ENCODE data around the gene PUS3. TPM values are rescaled to one million over a fixed set of nuclear protein-coding genes. Genes with fewer than 3 reads are reported as not detected.

PUS3 gene
- total RNA-seq, 1 donor from 2014 or later, result 31.3 TPM

GRCh38 chr11:125925804-125926203 lies 22.8 kb upstream of the PUS3 start:
- intact Hi-C loops (cut with DNase I), result no loop called here
- no peaks in the 10 kb centered on the region for H3K27me3 ChIP-seq
- H3K27ac ChIP-seq, result no peak overlapping the region
- H3K36me3 ChIP-seq, result no peaks in the 10 kb centered on the region
- no peaks in the 10 kb centered on the region for H3K4me1 ChIP-seq
- no peaks in the 10 kb centered on the region for H3K9me3 ChIP-seq
- DNase-seq (ENCODE audit: low spot score in 2 of 2), result no peak
- H3K4me3 ChIP-seq, result no peak overlapping the region
- no peak for TF ChIP-seq CTCF (IDR thresholded peaks at IDR 0.05)

DNA sequence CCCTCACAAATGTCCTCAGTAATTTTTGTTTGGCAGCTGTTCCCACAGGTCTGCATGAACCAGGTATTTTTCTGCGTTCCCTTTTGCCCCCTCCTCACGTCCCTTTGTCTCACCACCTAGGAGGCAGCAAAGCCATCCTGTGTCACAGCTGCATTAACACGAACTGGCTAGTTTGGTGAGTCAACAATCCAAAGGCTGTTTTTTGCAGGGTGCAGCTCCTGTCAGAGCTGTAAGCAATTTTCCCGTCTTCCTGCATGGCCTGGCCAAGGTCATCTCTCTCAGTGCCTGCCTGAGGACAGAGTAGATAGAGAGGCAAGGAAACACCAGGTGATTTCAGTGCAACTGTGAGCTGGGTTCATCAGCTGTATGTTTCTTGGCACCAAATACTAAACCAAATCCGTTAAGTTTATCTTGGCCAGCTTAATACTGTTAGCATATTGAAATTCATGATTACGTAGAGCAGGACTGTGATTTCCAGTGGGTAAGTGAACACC lies 22.3 kb upstream of the PUS3 start:
- H3K27ac ChIP-seq, result no peak overlapping the region
- no peak for DNase-seq (ENCODE audit: low spot score in 2 of 2)
- no peaks in the 10 kb centered on the region for H3K4me1 ChIP-seq
- no peaks in the 10 kb centered on the region for H3K36me3 ChIP-seq
- intact Hi-C loops (cut with DNase I), result no loop called here
- H3K4me3 ChIP-seq, result no peak overlapping the region
- no peak for TF ChIP-seq CTCF (IDR thresholded peaks at IDR 0.05)
- H3K9me3 ChIP-seq, result no peaks in the 10 kb centered on the region
- H3K27me3 ChIP-seq, result no peaks in the 10 kb centered on the region

DNA sequence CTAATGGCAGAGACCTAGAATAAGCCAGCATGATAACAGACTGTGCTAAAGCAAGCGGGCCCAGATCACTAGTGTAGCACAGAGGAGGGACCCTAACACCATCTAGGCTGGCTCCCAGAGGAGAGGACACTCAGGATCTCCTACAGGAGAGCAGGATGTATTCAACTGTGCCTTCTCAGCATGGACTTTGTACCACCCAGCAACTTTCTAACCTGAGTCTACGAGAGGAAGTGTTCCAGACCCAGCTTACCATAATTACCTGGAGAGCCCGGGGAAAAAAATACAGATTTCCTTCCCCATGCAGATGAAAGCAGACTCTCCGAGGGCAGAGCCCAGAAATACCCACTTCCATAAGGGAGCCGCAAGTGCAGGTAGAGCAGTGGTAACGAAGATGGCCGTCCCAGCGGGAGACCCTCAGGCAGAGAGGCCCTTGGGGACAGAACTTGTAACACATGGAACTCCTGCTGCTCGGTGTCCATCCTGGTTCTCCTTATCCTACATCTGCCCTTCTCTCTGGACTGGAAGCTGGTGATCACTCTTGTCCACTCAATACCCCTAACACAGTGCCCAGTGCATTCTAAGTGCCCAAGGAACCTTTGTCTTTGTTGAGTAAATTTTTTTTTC lies 21.5 kb upstream of the PUS3 start:
- intact Hi-C loops (cut with DNase I), result no loop called here
- no peak for DNase-seq (ENCODE audit: low spot score in 2 of 2)

DNA sequence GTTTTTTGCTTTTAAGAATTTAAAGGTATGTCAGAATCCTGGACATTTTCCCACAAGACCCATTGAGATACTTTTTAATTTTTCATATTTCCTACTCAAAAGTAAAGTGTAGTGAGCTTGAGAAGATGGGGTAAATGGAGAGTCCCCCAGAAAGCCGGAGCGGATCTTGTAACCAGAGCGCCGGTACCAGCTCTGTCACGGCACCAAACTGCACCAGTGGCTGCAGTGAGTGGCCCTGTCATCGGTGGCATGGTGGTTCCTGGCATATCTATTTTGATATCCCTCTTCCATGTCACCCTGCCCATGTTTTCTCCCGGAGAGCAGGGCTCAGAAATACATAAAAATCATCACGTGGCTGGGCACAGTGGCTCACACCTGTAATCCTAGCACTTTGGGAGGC lies 20.6 kb upstream of the PUS3 start:
- intact Hi-C loops (cut with DNase I), result loop anchor here (1.0 kb wide), 1 partner anchor 271 kb away; no protein-coding TSS in a partner anchor
- Histone ChIP-seq H3K4me1 (no peaks in the 10 kb centered on the region), H3K27me3 (no peaks in the 10 kb centered on the region), H3K36me3 (no peaks in the 10 kb centered on the region), H3K27ac (no peak overlapping the region), H3K9me3 (no peaks in the 10 kb centered on the region), H3K4me3 (no peak overlapping the region)
- no peak for TF ChIP-seq CTCF (IDR thresholded peaks at IDR 0.05)
- no peak for DNase-seq (ENCODE audit: low spot score in 2 of 2)

More for the DNA sequence above, 21.5 kb upstream of the PUS3 start:
- Histone ChIP-seq H3K36me3 (no peaks in the 10 kb centered on the region), H3K4me3 (no peak overlapping the region), H3K27ac (no peak overlapping the region), H3K9me3 (no peaks in the 10 kb centered on the region), H3K4me1 (no peaks in the 10 kb centered on the region), H3K27me3 (no peaks in the 10 kb centered on the region)
- no peak for TF ChIP-seq CTCF (IDR thresholded peaks at IDR 0.05)

GRCh38 chr11:125923012-125923579 lies 20.1 kb upstream of the PUS3 start:
- H3K27ac ChIP-seq, result no peak overlapping the region
- no peaks in the 10 kb centered on the region for H3K27me3 ChIP-seq
- no peak for DNase-seq (ENCODE audit: low spot score in 2 of 2)
- H3K4me3 ChIP-seq, result no peak overlapping the region
- intact Hi-C loops (cut with DNase I), result loop anchor here (1.0 kb wide), 1 partner anchor 271 kb away; no protein-coding TSS in a partner anchor
- no peaks in the 10 kb centered on the region for H3K36me3 ChIP-seq
- no peaks in the 10 kb centered on the region for H3K9me3 ChIP-seq
- H3K4me1 ChIP-seq, result no peaks in the 10 kb centered on the region
- peak; percentile 71 to 81 (median 76) for TF ChIP-seq CTCF (IDR thresholded peaks at IDR 0.05)
